Panc1 (cell line): ENCODE measurements around the gene MGAT5B. TPM values are rescaled to one million over a fixed set of nuclear protein-coding genes. Genes with fewer than 3 reads are reported as not detected.

Experiments
- ATAC-seq: fragments of 200-7000 bp; cut with Tn5 transposase; 2 replicates; pipeline ENCODE4 v1.9.1; 2020; ENCODE audit warnings: mild to moderate bottlenecking, moderate library complexity
- BruUV-seq: library from RNA; stranded (reverse); fragments of 400-500 nt; replicated peaks from 2 replicates; lab custom pipeline; 2021; lab: Mats Ljungman, UMichigan
- CTCF ChIA-PET: fragments of 300-600 bp; sonication (Branson Sonifier 250); formaldehyde crosslinking; loops from one replicate; lab custom pipeline; 2022; ENCODE audit warnings: antibody characterized with exemption; lab: Charles Lee
- POLR2A ChIA-PET: fragments of 300-600 bp; sonication (Branson Sonifier 250); formaldehyde crosslinking; loops from one replicate; lab custom pipeline; 2022; ENCODE audit warnings: antibody characterized with exemption; lab: Charles Lee
- DNase-seq: peaks from one replicate; pipeline ENCODE4 v3.0.0-alpha.2; 2010; ENCODE audit warnings: low read depth, low spot score
- H3K27ac ChIP-seq: 2 replicates; pipeline ENCODE4 v1.5.1; 2011; ENCODE audit warnings: mild to moderate bottlenecking, low read length, inconsistent platforms
- H3K27me3 ChIP-seq: fragments of 200-500 bp; sonication (Bioruptor generic); 2 replicates; pipeline ENCODE4 v1.6.0; 2014; ENCODE audit warnings: low read length, inconsistent platforms; ENCODE audit not compliant: control insufficient read depth, insufficient read depth
- H3K36me3 ChIP-seq: fragments of 200-500 bp; sonication (Bioruptor generic); 2 replicates; pipeline ENCODE4 v1.5.1; 2014; ENCODE audit warnings: inconsistent platforms, mild to moderate bottlenecking, low read length, moderate library complexity; ENCODE audit not compliant: control insufficient read depth, insufficient read depth
- H3K4me1 ChIP-seq: 2 replicates; pipeline ENCODE4 v1.5.1; 2011; ENCODE audit warnings: inconsistent platforms, mild to moderate bottlenecking, low read length, moderate library complexity; ENCODE audit not compliant: control insufficient read depth, insufficient read depth
- H3K4me3 ChIP-seq, 2 experiments: 2 replicates each; pipeline ENCODE4 v1.5.1; 2011 to 2012; ENCODE audit warnings: low read depth in 2 of 2, low read length in 2 of 2, mild to moderate bottlenecking in 2 of 2, inconsistent platforms in 1 of 2, moderate library complexity in 1 of 2
- H3K9me3 ChIP-seq: fragments of 200-500 bp; sonication (Bioruptor generic); 2 replicates; pipeline ENCODE4 v1.5.1; 2014; ENCODE audit warnings: low read depth, mild to moderate bottlenecking, inconsistent platforms, low read length, moderate library complexity; ENCODE audit not compliant: control insufficient read depth, insufficient read depth
- CTCF ChIP-seq: fragments of 450-650 bp; IDR thresholded peaks from 2 replicates; pipeline ENCODE4 v1.5.1; 2017; ENCODE audit warnings: mild to moderate bottlenecking
- POLR2AphosphoS5 ChIP-seq: IDR thresholded peaks from 2 replicates; pipeline ENCODE4 v1.6.1; 2012; ENCODE audit warnings: mild to moderate bottlenecking, low read depth, low read length, moderate library complexity
- REST ChIP-seq, 2 experiments: IDR thresholded peaks; 2 replicates each; pipeline ENCODE4 v1.6.1; 2011 to 2012; ENCODE audit warnings: low read depth in 2 of 2, control low read depth in 1 of 2, low read length in 1 of 2, mild to moderate bottlenecking in 1 of 2, moderate library complexity in 1 of 2; ENCODE audit not compliant: insufficient read depth in 1 of 2
- SIN3A ChIP-seq: IDR thresholded peaks from 2 replicates; pipeline ENCODE4 v1.6.1; 2012; ENCODE audit warnings: low read depth, mild to moderate bottlenecking, low read length, moderate library complexity, borderline replicate concordance; ENCODE audit not compliant: insufficient read depth
- TCF7L2 ChIP-seq: IDR thresholded peaks from 2 replicates; pipeline ENCODE4 v1.6.1; 2011; ENCODE audit warnings: mild to moderate bottlenecking, low read depth, low read length, inconsistent platforms
- in situ Hi-C: cut with HindIII; loops from 2 replicates; pipeline ENCODE4 v1.10.0; 2016; ENCODE audit warnings: low sequenced_read_pairs, low pct_unique_long_range_greater_than_20kb
- intact Hi-C: fragments of 100-400 bp; cut with micrococcal nuclease; formaldehyde crosslinking; loops from one replicate; pipeline ENCODE4 v1.10.0; 2022; ENCODE audit not compliant: unreplicated experiment
- total RNA-seq: library from RNA; stranded (reverse); gene quantifications from one replicate; pipeline ENCODE4 v1.2.1, GENCODE V29; 2021; ENCODE audit not compliant: unreplicated experiment

MGAT5B gene
- total RNA-seq, 1 experiment from 2014 or later: 34.9 TPM

- DNase-seq: no peak
- no peaks in the 10 kb centered on the region for H3K9me3 ChIP-seq
- H3K27me3 ChIP-seq: no peaks in the 10 kb centered on the region
- intact Hi-C loops: no loop called here
- BruUV-seq: no TSS peak
- no peaks in the 10 kb centered on the region for H3K4me1 ChIP-seq
- H3K4me3 ChIP-seq: no peak overlapping the region
- H3K36me3 ChIP-seq: no peaks in the 10 kb centered on the region
- ChIA-PET CTCF (no interaction called here), POLR2A (no interaction called here)
- in situ Hi-C loops: no loop called here
- TF ChIP-seq TCF7L2 (no peak), SIN3A (no peak), POLR2AphosphoS5 (no peak), REST (IDR thresholded peaks at IDR 0.05; ENCODE audit: insufficient read depth in 1 of 2, low read depth in 2 of 2, low read length in 1 of 2) (no peak), CTCF (no peak)
- ATAC-seq: no peak
- no peak overlapping the region for H3K27ac ChIP-seq
These were observed 83.2 kb downstream of the MGAT5B start for GRCh38 chr17:76951375-76951905.

GRCh38 chr17:76952402-76952801 lies 84.2 kb downstream of the MGAT5B start:
- ATAC-seq: no peak
- in situ Hi-C loops: no loop called here
- POLR2A ChIA-PET: no interaction called here
- no TSS peak for BruUV-seq
- Histone ChIP-seq H3K4me3 (no peak overlapping the region), H3K27me3 (no peaks in the 10 kb centered on the region), H3K4me1 (no peaks in the 10 kb centered on the region), H3K36me3 (no peaks in the 10 kb centered on the region), H3K9me3 (no peaks in the 10 kb centered on the region), H3K27ac (no peak overlapping the region)
- no peak for DNase-seq
- no peak for TF ChIP-seq TCF7L2
- no peak for TF ChIP-seq SIN3A
- no peak for TF ChIP-seq REST (IDR thresholded peaks at IDR 0.05; ENCODE audit: insufficient read depth in 1 of 2, low read depth in 2 of 2, low read length in 1 of 2)
- CTCF ChIA-PET: no interaction called here
- intact Hi-C loops: no loop called here
